Measurements from ENCODE around the gene SLC4A5. TPM values are rescaled to one million over a fixed set of nuclear protein-coding genes. Genes with fewer than 3 reads are reported as not detected.

SLC4A5 gene
- total and polyA plus RNA-seq, 10 donors = 0.45 to 9.7 (median 3.1) TPM

GRCh38 chr2:74293191-74293991, 49.8 kb downstream of the SLC4A5 start:
- H3K27ac ChIP-seq = no peak overlapping the region
- 80 to 93% (median 83%) methylated on average over 6 of the region's 6 CpGs for WGBS, 5 donors

GRCh38 chr2:74292751-74293150, 50.5 kb downstream of the SLC4A5 start:
- Histone ChIP-seq H3K36me3 (no peaks in the 10 kb centered on the region), H3K9me3 (no peaks in the 10 kb centered on the region), H3K27me3 (replicated peaks in 1 of 7) (no peaks in the 10 kb centered on the region), H3K4me3 (no peak overlapping the region), H3K4me1 (peaks cover 0 to 19% (median 14%) of the 10 kb centered on the region in 6 donors), H3K27ac (no peak overlapping the region)
- TF ChIP-seq POLR2AphosphoS5 (IDR thresholded peaks at IDR 0.05) (no peak), POLR2A (IDR thresholded peaks at IDR 0.05) (no peak)
- TF ChIP-seq, protein P1, sequence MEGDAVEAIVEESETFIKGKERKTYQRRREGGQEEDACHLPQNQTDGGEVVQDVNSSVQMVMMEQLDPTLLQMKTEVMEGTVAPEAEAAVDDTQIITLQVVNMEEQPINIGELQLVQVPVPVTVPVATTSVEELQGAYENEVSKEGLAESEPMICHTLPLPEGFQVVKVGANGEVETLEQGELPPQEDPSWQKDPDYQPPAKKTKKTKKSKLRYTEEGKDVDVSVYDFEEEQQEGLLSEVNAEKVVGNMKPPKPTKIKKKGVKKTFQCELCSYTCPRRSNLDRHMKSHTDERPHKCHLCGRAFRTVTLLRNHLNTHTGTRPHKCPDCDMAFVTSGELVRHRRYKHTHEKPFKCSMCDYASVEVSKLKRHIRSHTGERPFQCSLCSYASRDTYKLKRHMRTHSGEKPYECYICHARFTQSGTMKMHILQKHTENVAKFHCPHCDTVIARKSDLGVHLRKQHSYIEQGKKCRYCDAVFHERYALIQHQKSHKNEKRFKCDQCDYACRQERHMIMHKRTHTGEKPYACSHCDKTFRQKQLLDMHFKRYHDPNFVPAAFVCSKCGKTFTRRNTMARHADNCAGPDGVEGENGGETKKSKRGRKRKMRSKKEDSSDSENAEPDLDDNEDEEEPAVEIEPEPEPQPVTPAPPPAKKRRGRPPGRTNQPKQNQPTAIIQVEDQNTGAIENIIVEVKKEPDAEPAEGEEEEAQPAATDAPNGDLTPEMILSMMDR (IDR thresholded peaks at IDR 0.05 in 8 of 11, conservative IDR thresholded peaks at IDR 0.05 in 3 of 11) = no peak
- no peak for DNase-seq
- WGBS, 5 donors = 82 to 94% (median 91%) methylated on average over 3 to 6 of the region's 6 CpGs
- intact Hi-C loops (cut with DNase I; ENCODE audit: low total_unique reads) = no loop called here

More at GRCh38 chr2:74293191-74293991, 49.8 kb downstream of the SLC4A5 start:
- intact Hi-C loops (cut with DNase I; ENCODE audit: low total_unique reads) = no loop called here
- peaks cover 0 to 19% (median 14%) of the 10 kb centered on the region in 6 donors for H3K4me1 ChIP-seq
- H3K4me3 ChIP-seq = no peak overlapping the region
- TF ChIP-seq POLR2A (IDR thresholded peaks at IDR 0.05) (no peak), POLR2AphosphoS5 (IDR thresholded peaks at IDR 0.05) (no peak)
- TF ChIP-seq, protein P1 (IDR thresholded peaks at IDR 0.05 in 8 of 11, conservative IDR thresholded peaks at IDR 0.05 in 3 of 11) = no peak
- DNase-seq = no peak
- peaks cover 0 to 5% (median 0%) of the 10 kb centered on the region in 8 donors for H3K9me3 ChIP-seq
- H3K36me3 ChIP-seq = no peaks in the 10 kb centered on the region
- H3K27me3 ChIP-seq (replicated peaks in 1 of 7) = no peaks in the 10 kb centered on the region

DNA sequence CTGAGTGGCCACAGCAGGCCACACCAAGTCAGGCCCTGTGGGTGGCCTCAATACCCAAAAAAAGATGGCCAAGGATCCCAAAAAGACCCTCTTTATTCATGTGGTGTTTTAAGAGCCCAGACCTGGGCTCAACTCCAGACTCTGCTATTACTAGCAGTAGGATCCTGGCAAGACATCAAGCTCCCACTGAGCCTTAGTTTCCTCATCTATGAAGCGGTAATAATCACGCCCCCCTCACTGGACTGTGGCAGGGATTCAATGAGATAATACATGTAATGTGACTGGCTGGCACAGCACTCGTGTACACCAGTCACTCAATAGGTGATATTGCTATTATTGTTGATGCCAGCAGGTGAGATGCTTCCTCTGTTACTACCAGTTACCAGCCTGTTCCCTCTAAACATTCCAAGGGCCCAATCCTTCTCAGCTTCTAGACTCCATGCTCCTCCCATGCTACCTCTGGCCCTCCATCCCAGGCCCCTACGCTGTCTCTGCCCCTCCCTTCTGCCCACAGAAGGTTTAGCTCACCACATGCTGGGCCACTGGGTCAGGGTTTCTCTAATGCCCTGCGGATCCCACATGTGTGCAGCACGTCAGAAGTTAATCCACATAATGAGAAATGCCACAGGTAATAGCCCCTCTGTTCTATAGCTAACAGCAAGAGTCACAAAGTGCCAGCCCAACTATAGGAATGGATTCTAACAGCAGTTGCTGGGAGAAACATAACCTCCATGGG, 51.2 kb downstream of the SLC4A5 start:
- Histone ChIP-seq H3K27ac (peak overlapping the region in 1 of 8 donors; percentile 78), H3K4me3 (no peak overlapping the region), H3K27me3 (replicated peaks in 1 of 7) (no peaks in the 10 kb centered on the region), H3K9me3 (no peaks in the 10 kb centered on the region), H3K4me1 (peaks cover 0 to 19% (median 14%) of the 10 kb centered on the region in 6 donors), H3K36me3 (no peaks in the 10 kb centered on the region)
- 92 to 97% (median 95%) methylated on average over 5 to 6 of the region's 6 CpGs for WGBS, 5 donors
- intact Hi-C loops (cut with DNase I; ENCODE audit: low total_unique reads) = no loop called here
- DNase-seq = no peak
- TF ChIP-seq, protein P1 (IDR thresholded peaks at IDR 0.05 in 8 of 11, conservative IDR thresholded peaks at IDR 0.05 in 3 of 11) = no peak
- TF ChIP-seq POLR2A (IDR thresholded peaks at IDR 0.05) (no peak), POLR2AphosphoS5 (IDR thresholded peaks at IDR 0.05) (no peak)

GRCh38 chr2:74291218-74291544, 52.0 kb downstream of the SLC4A5 start:
- WGBS, 5 donors = 58 to 75% (median 64%) methylated on average over 2 of the region's 2 CpGs
- H3K27ac ChIP-seq = peak overlapping the region in 6 of 8 donors; percentile 47 to 84 (median 78)
- intact Hi-C loops (cut with DNase I; ENCODE audit: low total_unique reads) = no loop called here

More at GRCh38 chr2:74291218-74291544, 52.0 kb downstream of the SLC4A5 start:
- no peaks in the 10 kb centered on the region for H3K27me3 ChIP-seq (replicated peaks in 1 of 7)
- no peak for TF ChIP-seq POLR2AphosphoS5 (IDR thresholded peaks at IDR 0.05)
- TF ChIP-seq, protein P1 (IDR thresholded peaks at IDR 0.05 in 8 of 11, conservative IDR thresholded peaks at IDR 0.05 in 3 of 11) = no peak
- no peak for TF ChIP-seq POLR2A (IDR thresholded peaks at IDR 0.05)
- H3K9me3 ChIP-seq = no peaks in the 10 kb centered on the region
- peaks cover 0 to 19% (median 14%) of the 10 kb centered on the region in 6 donors for H3K4me1 ChIP-seq
- no peaks in the 10 kb centered on the region for H3K36me3 ChIP-seq
- DNase-seq = no peak
- H3K4me3 ChIP-seq = peak overlapping the region in 1 of 8 donors; percentile 18
